NCI-H1436 (cell line): Measurements from ENCODE around the gene PPP2R5C.
"Not testable (repeated sequence)": the region's sequence is repeated elsewhere in the genome, so short reads cannot be mapped to it uniquely, and the experiment has no call there.

Source experiments
- DNase-seq: peaks from one replicate; lab custom pipeline; 2025; lab: John Stamatoyannopoulos, UW

Gene PPP2R5C

DNA sequence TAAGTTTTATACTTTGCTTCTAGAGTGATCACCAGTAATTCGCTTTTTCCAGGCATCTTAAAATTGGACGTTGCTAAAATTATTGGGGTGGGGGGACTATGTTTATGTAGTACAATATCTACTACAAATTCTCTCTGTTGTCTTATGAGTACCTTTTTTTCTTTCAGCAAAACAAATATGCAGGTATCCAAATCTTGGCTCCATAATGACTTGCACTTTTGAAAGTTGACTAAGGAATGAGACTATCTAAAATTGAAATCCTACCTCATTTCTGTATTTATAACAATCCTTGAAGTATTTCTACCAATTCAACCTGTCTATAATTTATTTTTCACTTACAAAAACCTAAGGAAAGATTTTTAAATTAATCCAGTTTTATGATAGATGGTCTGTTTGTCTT is 205.2 kb downstream of the PPP2R5C start:
- DNase-seq = no peak

DNA sequence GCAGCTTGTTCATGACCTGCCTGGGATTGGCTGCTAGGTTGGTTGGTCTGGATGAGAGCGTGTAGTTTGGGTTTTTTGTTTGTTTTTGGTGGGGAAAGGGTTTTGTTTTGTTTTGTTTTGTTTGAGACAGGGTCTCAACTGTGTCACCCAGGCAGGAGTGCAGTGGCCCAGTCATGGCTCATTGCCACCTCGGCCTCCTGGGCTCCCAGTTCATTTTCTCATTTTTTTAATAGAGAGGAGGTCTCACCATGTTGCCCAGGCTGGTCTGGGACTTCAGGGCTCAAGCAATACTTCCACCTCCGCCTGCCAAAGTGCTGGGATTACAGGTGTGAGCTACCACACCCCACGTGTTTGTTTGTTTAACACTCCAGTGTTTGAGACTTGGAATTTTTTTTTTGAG is 206.7 kb downstream of the PPP2R5C start:
- DNase-seq = no peak

DNA sequence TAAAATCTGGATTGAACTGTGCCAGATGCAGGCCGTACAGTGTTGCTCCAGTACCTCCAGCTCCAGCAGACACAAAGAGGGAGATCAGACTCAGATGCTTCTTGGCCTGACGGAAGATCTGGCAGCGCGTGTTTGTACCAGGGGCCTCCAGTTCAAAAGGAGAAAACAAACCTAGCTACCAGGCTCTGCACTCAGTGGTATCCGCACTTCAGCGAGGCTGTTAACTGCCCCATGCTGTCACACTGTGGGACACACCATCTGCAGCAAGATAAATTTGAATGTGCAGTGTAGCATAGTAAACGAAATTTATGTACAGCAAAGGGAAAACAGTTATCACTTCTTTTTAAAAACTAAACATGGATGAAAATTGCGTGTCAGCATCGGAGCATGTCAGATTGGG is 208.0 kb downstream of the PPP2R5C start:
- no peak for DNase-seq

GRCh38 chr14:101970830-101971400 is 209.4 kb downstream of the PPP2R5C start:
- DNase-seq = no peak

- not testable (repeated sequence) for DNase-seq
Observed at GRCh38 chr14:101971458-101971857, 209.9 kb downstream of the PPP2R5C start.

DNA sequence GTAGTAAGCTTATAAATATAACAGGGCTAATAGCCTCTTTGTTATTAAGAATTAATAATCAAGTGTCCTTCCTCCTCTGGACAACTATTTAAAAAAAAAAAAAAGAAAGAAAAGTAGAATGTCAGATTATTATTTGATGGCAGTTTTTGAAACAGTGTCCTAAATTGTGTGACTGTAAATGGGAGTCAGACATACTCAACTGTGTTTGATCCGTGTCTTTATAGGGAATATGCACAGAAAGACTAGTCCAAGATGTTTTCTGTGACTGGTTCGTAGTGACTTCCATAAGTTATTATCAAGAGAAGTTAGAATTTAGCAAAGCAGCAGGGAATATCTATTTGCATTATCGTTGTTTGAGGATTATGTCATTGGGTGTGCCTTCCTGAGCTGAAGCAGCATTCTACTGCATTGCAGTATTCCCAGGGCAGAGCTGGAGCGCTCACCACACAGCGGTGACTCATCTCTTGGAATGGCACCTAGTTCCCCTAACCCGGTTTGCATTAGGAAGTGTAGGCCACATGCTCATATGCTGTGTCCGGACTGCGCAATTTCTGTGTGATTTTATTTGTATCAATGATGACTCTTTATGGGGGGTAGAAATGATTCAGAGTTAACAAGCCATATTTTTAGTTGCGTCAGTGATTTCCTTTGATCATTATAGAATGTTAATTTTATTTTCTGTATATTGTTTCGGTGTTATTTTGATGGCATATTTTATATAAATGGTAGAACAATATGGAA is 210.8 kb downstream of the PPP2R5C start:
- DNase-seq = no peak

DNA sequence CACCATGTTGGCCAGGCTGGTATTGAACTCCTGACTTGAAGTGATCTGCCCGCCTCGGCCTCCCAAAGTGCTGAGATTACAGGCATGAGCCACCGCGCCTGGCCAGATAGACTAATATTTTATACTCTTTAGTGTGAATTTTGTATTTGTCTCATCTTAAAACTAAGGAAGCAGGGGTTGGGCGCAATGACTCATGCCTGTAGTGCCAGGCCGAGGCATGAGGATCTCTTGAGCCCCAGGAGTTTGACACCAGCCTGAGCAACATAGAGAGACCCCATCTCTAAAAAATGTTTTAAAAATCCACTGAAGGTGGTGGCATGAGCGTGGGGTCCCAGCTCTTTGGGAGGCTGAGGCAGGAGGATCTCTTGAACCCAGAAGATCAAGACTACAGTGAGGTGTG is 211.8 kb downstream of the PPP2R5C start:
- DNase-seq = no peak

DNA sequence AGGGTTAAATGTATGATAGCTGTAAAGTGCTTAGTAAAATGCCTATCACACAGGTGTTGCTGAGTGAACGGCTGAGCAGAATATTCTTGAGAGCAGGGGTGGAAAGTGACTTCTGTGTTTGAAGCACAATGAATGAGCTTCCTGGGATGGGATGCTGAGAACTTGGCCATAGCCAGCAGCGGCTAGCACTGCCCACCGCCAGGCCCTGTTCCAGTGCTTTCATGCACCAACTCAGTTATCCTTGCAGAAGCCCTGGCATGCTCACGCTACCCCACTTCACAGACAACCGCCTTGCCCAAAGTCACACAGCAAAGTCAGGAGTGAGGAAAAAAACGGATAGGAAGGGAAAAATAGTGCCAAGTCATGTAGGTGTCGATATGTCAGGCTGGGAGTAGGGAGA is 213.7 kb downstream of the PPP2R5C start:
- DNase-seq = no peak
